Hepatocyte (in vitro differentiated cells): ENCODE data around the gene MRPS27.

Source experiments
- EZH2 ChIP-seq: fragments of 200-600 bp; sonication (generic); IDR thresholded peaks from 2 replicates; pipeline ENCODE4 v1.6.1; 2016; ENCODE audit warnings: antibody characterized with exemption, mild to moderate bottlenecking, borderline replicate concordance
- EZH2phosphoT487 ChIP-seq: fragments of 200-600 bp; sonication (generic); IDR thresholded peaks from one replicate; pipeline ENCODE4 v1.6.1; 2018; ENCODE audit warnings: antibody characterized with exemption, mild to moderate bottlenecking, low read depth, moderate library complexity; ENCODE audit not compliant: unreplicated experiment, severe bottlenecking
- TF ChIP-seq, protein P1 (sequence below): fragments of 200-600 bp; sonication (generic); IDR thresholded peaks from 2 replicates; pipeline ENCODE4 v1.5.1; 2016; ENCODE audit warnings: antibody characterized with exemption, mild to moderate bottlenecking; ENCODE audit not compliant: poor library complexity

- TF ChIP-seq EZH2 = no peak
- TF ChIP-seq, protein P1, sequence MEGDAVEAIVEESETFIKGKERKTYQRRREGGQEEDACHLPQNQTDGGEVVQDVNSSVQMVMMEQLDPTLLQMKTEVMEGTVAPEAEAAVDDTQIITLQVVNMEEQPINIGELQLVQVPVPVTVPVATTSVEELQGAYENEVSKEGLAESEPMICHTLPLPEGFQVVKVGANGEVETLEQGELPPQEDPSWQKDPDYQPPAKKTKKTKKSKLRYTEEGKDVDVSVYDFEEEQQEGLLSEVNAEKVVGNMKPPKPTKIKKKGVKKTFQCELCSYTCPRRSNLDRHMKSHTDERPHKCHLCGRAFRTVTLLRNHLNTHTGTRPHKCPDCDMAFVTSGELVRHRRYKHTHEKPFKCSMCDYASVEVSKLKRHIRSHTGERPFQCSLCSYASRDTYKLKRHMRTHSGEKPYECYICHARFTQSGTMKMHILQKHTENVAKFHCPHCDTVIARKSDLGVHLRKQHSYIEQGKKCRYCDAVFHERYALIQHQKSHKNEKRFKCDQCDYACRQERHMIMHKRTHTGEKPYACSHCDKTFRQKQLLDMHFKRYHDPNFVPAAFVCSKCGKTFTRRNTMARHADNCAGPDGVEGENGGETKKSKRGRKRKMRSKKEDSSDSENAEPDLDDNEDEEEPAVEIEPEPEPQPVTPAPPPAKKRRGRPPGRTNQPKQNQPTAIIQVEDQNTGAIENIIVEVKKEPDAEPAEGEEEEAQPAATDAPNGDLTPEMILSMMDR = no peak
- no peak for TF ChIP-seq EZH2phosphoT487
These were observed 95.0 kb downstream of the MRPS27 start for GRCh38 chr5:72224946-72225463.
